Transverse colon (tissue), 4 donors: Measurements from ENCODE around the gene PRKG1. TPM values are rescaled to one million over a fixed set of nuclear protein-coding genes. Genes with fewer than 3 reads are reported as not detected.

Experiments used
- DNase-seq: peaks from one replicate; pipeline ENCODE4 v3.0.0-alpha.2; 2019
- H3K27ac ChIP-seq, 4 donors: fragments of 200-600 bp; sonication (generic); 2 replicates each; pipeline ENCODE4 v1.5.1; 2016 to 2018; ENCODE audit warnings: inconsistent platforms in 4 of 4
- H3K27me3 ChIP-seq: fragments of 200-600 bp; sonication (generic); 2 replicates; pipeline ENCODE4 v1.5.1; 2017; ENCODE audit warnings: inconsistent platforms
- H3K36me3 ChIP-seq, 4 donors: fragments of 200-600 bp; sonication (generic); 2 replicates each; pipeline ENCODE4 v1.5.1; 2017 to 2019; ENCODE audit warnings: inconsistent platforms in 4 of 4
- H3K4me1 ChIP-seq, 4 donors: fragments of 200-600 bp; sonication (generic); 2 replicates each; pipeline ENCODE4 v1.5.1; 2017 to 2020; ENCODE audit warnings: inconsistent platforms in 4 of 4
- H3K4me3 ChIP-seq, 4 donors: fragments of 200-600 bp; sonication (generic); 1 replicate in 1 of 4; 2 replicates in 3 of 4; pipeline versions ENCODE4 v1.5.1 to v1.6.1; 2017 to 2019; ENCODE audit warnings: inconsistent platforms in 4 of 4
- H3K9me3 ChIP-seq, 2 donors: fragments of 200-600 bp; sonication (generic); 2 replicates each; pipeline ENCODE4 v1.5.1; 2017 to 2019; ENCODE audit warnings: inconsistent platforms in 2 of 2
- EP300 ChIP-seq: sonication (generic); formaldehyde crosslinking; IDR thresholded peaks from one replicate; pipeline ENCODE4 v1.6.1; 2017; ENCODE audit warnings: antibody characterized with exemption, low read depth
- POLR2A ChIP-seq: fragments of 450-650 bp; IDR thresholded peaks from one replicate; pipeline ENCODE4 v1.6.1; 2016; ENCODE audit warnings: antibody characterized with exemption, mild to moderate bottlenecking, moderate library complexity
- POLR2AphosphoS5 ChIP-seq, 3 donors: sonication (generic); formaldehyde crosslinking; IDR thresholded peaks; one replicate each; pipeline ENCODE4 v1.6.1; 2016; ENCODE audit warnings: antibody characterized with exemption in 3 of 3
- WGBS, 2 donors: methylation state at CpG; one replicate each; pipeline ENCODE4 v1.1.5; 2018; ENCODE audit warnings: low coverage in 1 of 2; 5-methylcytosine and 5-hydroxymethylcytosine counted together
- in situ Hi-C, 4 donors: fragments of 200-750 bp; cut with MboI; loops; one replicate each; pipeline versions ENCODE4 v1.15.0 to v1.15.1; 2017; ENCODE audit warnings: low sequenced_read_pairs in 3 of 4, low pct_ligation_motif_present in 1 of 4, low pct_unique_long_range_greater_than_20kb in 1 of 4
- intact Hi-C: fragments of 100-400 bp; cut with DNase I; formaldehyde crosslinking; loops from one replicate; pipeline ENCODE4 v1.15.1; 2023; ENCODE audit warnings: low total_unique reads
- total RNA-seq, 4 donors: library from RNA; depleted of rRNA; stranded (reverse); fragments of >200 nt; gene quantifications; one replicate each; pipeline ENCODE4 v1.1.0, GENCODE V29; 2016
- TF ChIP-seq, protein P1 (sequence below), 5 experiments: fragments of 200-600 bp in 3 of 5; fragments of 450-650 bp in 2 of 5; sonication (generic) in 3 of 5; IDR thresholded peaks; 1 replicate in 2 of 5; 2 replicates in 3 of 5; pipeline ENCODE4 v1.5.1; 2016 to 2017; ENCODE audit warnings: antibody characterized with exemption in 5 of 5, inconsistent platforms in 3 of 5, mild to moderate bottlenecking in 2 of 5, moderate library complexity in 1 of 5

Gene PRKG1
- total RNA-seq, 4 donors from 2014 or later, result 17.6 to 30.6 (median 26.9) TPM

DNA sequence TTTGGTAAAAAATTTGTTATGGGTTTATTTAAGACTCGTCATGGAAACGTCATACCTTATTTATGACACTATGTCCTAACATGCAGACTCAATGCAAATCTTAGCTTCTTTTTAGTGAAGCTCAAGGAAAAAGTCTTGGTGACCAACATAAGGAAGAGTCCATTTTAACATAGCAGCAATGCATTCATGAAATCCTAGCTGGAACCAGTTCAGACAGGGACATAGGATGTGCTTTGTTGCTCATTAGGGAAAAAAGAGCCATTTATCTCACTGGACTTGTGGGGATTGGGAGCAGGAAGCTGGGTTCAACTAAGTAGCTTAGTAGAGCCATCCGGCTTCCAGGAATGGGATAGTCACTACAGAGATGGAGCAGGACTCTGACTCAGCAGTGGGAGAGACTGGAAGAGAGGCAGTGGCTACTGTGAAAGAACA lies 1139.0 kb downstream of the PRKG1 start:
- intact Hi-C loops (loop anchor here (10.0 kb wide), 1 partner anchor 1219 kb away; no protein-coding TSS in a partner anchor), in situ Hi-C loops (loop anchor here (10.0 to 25.0 kb wide), 3 partner anchors 801 to 1219 kb away; no protein-coding TSS in a partner anchor)
- H3K4me3 ChIP-seq, result no peak overlapping the region
- peaks cover 0 to 32% (median 14%) of the 10 kb centered on the region in 4 donors for H3K4me1 ChIP-seq
- DNase-seq, result no peak
- H3K36me3 ChIP-seq, result no peaks in the 10 kb centered on the region
- WGBS, 2 donors, result 52 to 60% methylated on average over 1 to 3 of the region's 3 CpGs
- TF ChIP-seq POLR2A (no peak), EP300 (no peak), POLR2AphosphoS5 (IDR thresholded peaks at IDR 0.05) (no peak)
- TF ChIP-seq, protein P1, sequence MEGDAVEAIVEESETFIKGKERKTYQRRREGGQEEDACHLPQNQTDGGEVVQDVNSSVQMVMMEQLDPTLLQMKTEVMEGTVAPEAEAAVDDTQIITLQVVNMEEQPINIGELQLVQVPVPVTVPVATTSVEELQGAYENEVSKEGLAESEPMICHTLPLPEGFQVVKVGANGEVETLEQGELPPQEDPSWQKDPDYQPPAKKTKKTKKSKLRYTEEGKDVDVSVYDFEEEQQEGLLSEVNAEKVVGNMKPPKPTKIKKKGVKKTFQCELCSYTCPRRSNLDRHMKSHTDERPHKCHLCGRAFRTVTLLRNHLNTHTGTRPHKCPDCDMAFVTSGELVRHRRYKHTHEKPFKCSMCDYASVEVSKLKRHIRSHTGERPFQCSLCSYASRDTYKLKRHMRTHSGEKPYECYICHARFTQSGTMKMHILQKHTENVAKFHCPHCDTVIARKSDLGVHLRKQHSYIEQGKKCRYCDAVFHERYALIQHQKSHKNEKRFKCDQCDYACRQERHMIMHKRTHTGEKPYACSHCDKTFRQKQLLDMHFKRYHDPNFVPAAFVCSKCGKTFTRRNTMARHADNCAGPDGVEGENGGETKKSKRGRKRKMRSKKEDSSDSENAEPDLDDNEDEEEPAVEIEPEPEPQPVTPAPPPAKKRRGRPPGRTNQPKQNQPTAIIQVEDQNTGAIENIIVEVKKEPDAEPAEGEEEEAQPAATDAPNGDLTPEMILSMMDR (IDR thresholded peaks at IDR 0.05), result no peak
- no peaks in the 10 kb centered on the region for H3K27me3 ChIP-seq
- H3K27ac ChIP-seq, result peak overlapping the region in 2 of 4 donors; percentile 43 to 64
- H3K9me3 ChIP-seq, result no peaks in the 10 kb centered on the region

DNA sequence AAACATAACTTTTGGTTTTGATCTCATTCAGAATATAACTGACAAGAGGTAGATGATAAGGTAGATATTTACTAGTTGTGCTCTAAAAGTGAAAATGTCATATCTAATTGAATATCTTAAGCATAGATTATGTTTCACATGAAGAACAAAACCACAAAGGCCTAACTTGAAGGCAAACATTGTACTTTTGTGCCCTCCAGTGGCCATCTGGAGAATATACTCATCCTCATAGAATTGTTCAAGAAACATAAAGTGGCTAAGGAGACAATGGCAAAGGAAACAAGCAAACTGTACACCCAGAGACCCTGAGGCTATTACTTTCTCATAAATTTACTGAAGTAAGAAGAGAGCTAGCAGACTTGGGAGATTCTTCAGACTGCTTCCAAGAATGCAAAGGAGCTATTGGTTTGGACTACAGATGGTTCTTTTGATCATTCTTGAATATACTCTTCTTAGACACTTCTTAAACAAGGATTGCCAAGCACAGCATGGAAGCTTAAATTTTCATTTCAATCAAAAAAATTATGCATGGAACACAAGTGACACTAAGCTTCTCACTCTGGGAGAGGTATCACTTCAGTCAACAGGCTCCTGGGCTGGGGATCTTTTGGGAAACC lies 1141.6 kb downstream of the PRKG1 start:
- H3K4me1 ChIP-seq, result peaks cover 0 to 32% (median 14%) of the 10 kb centered on the region in 4 donors
- no peaks in the 10 kb centered on the region for H3K36me3 ChIP-seq
- peak overlapping the region in 1 of 4 donors; percentile 38 for H3K27ac ChIP-seq
- no peak overlapping the region for H3K4me3 ChIP-seq
- intact Hi-C loops (loop anchor here (10.0 kb wide), 1 partner anchor 1221 kb away; no protein-coding TSS in a partner anchor), in situ Hi-C loops (loop anchor here (10.0 to 25.0 kb wide), 3 partner anchors 804 to 1221 kb away; no protein-coding TSS in a partner anchor)
- no peaks in the 10 kb centered on the region for H3K27me3 ChIP-seq
- TF ChIP-seq EP300, result no peak
- TF ChIP-seq, protein P1 (IDR thresholded peaks at IDR 0.05), result peak; percentile 69 to 80 (median 80)
- no peaks in the 10 kb centered on the region for H3K9me3 ChIP-seq
- peak; percentile 48 for DNase-seq

DNA sequence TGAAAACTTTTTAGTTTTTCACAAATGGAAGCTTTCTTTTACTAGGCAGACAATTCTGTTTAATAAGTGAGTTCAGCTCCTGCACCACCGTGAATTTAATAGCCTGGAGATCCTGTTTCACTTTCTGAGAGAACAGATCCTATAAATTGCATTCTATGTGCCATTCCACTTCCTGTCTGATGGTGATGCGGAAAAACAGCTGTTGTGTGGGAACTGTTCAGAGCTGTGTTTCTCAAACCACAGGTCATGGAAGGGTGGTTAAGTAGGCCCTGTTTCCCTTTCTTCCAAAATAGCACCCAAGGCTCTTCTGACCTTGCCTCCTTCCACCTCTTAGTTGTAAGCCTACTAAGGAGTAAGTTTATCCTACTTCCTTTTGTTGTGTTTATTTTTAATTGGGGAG lies 1142.6 kb downstream of the PRKG1 start:
- intact Hi-C loops, result loop anchor here (10.0 kb wide), 1 partner anchor 1222 kb away; no protein-coding TSS in a partner anchor
- 0 to 17% methylated on average over 2 of the region's 2 CpGs for WGBS, 2 donors
- peak; percentile 11 for DNase-seq
- in situ Hi-C loops, result loop anchor here (10.0 to 25.0 kb wide), 3 partner anchors 805 to 1222 kb away; no protein-coding TSS in a partner anchor
- peak overlapping the region in 2 of 4 donors; percentile 28 to 38 for H3K27ac ChIP-seq
- no peak for TF ChIP-seq POLR2A
- TF ChIP-seq EP300, result no peak
- no peak for TF ChIP-seq POLR2AphosphoS5 (IDR thresholded peaks at IDR 0.05)
- TF ChIP-seq, protein P1 (IDR thresholded peaks at IDR 0.05), result no peak
- no peaks in the 10 kb centered on the region for H3K27me3 ChIP-seq
- peaks cover 0 to 36% (median 14%) of the 10 kb centered on the region in 4 donors for H3K4me1 ChIP-seq
- H3K36me3 ChIP-seq, result no peaks in the 10 kb centered on the region
- no peaks in the 10 kb centered on the region for H3K9me3 ChIP-seq
- H3K4me3 ChIP-seq, result no peak overlapping the region

DNA sequence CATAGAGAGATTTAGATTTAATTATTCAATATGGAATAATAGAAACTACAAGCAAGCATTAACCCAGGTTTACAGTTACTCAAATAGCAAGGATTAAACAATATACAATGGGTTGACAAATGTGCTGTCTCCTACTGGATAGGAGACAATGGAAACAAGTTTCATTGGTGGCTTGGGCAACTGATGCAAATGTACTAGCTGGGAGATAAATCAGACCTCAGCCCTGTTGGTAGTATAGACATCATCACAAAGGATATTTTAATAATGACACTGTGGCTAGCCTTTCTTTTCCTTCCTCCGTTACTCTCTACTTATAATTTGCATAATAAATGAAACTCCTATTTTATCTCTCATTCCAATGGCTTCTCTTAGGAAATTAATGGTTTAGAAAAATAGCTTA lies 1143.2 kb downstream of the PRKG1 start:
- H3K4me3 ChIP-seq, result no peak overlapping the region
- H3K9me3 ChIP-seq, result no peaks in the 10 kb centered on the region
- H3K36me3 ChIP-seq, result no peaks in the 10 kb centered on the region
- TF ChIP-seq POLR2A (no peak), POLR2AphosphoS5 (IDR thresholded peaks at IDR 0.05) (no peak), EP300 (no peak)
- TF ChIP-seq, protein P1 (IDR thresholded peaks at IDR 0.05), result no peak
- H3K27ac ChIP-seq, result no peak overlapping the region
- H3K4me1 ChIP-seq, result peaks cover 0 to 29% (median 13%) of the 10 kb centered on the region in 4 donors
- in situ Hi-C loops, result loop anchor here (10.0 to 25.0 kb wide), 3 partner anchors 805 to 1223 kb away; no protein-coding TSS in a partner anchor
- intact Hi-C loops, result loop anchor here (10.0 kb wide), 1 partner anchor 1223 kb away; no protein-coding TSS in a partner anchor
- H3K27me3 ChIP-seq, result no peaks in the 10 kb centered on the region
- WGBS, 2 donors, result 73 to 75% methylated on average over 1 of the region's 1 CpG
- no peak for DNase-seq
